Medulla oblongata (tissue), 1 donor: ENCODE measurements around the gene AK2.
"Not testable (repeated sequence)": the region's sequence is repeated elsewhere in the genome, so short reads cannot be mapped to it uniquely, and the experiment has no call there.

ENCODE experiments used
- DNase-seq: peaks from one replicate; pipeline ENCODE4 v3.0.0-alpha.2; 2015; ENCODE audit errors: extremely low spot score

AK2 gene

GRCh38 chr1:33055210-33056008 is 18.7 kb upstream of the AK2 start:
- DNase-seq: peak; percentile 95

GRCh38 chr1:33050221-33051076 is 13.8 kb upstream of the AK2 start:
- DNase-seq: peak; percentile 25

GRCh38 chr1:33049371-33049770 is 12.7 kb upstream of the AK2 start:
- DNase-seq: no peak

- DNase-seq: peak; percentile 56
Measured at GRCh38 chr1:33048426-33048825, 11.7 kb upstream of the AK2 start.

- DNase-seq: peak; percentile 21
Measured at GRCh38 chr1:33047839-33048305, 11.2 kb upstream of the AK2 start.

- no peak for DNase-seq
Measured at GRCh38 chr1:33047290-33047689, 10.6 kb upstream of the AK2 start.

GRCh38 chr1:33046234-33046633 is 9.6 kb upstream of the AK2 start:
- DNase-seq: not testable (repeated sequence)

- DNase-seq: no peak
Measured at GRCh38 chr1:33045814-33046213, 9.1 kb upstream of the AK2 start.

- DNase-seq: no peak
Measured at GRCh38 chr1:33045246-33045645, 8.6 kb upstream of the AK2 start.

GRCh38 chr1:33043267-33044092 is 6.8 kb upstream of the AK2 start:
- no peak for DNase-seq

GRCh38 chr1:33042831-33043230 is 6.1 kb upstream of the AK2 start:
- no peak for DNase-seq

- no peak for DNase-seq
Measured at GRCh38 chr1:33041026-33041425, 4.3 kb upstream of the AK2 start.

- DNase-seq: peak; percentile 54
Measured at GRCh38 chr1:33039840-33040239, 3.2 kb upstream of the AK2 start.

- DNase-seq: no peak
Measured at GRCh38 chr1:33036051-33036525, 595 bp downstream of the AK2 start.

- no peak for DNase-seq
Measured at GRCh38 chr1:33032126-33032869, 4.4 kb downstream of the AK2 start.

- DNase-seq: no peak
Measured at GRCh38 chr1:33031506-33031905, 5.2 kb downstream of the AK2 start.

- DNase-seq: no peak
Measured at GRCh38 chr1:33030575-33030974, 6.1 kb downstream of the AK2 start.

- no peak for DNase-seq
Measured at GRCh38 chr1:33029921-33030320, 6.8 kb downstream of the AK2 start.

GRCh38 chr1:33029209-33029608 is 7.5 kb downstream of the AK2 start:
- DNase-seq: no peak

- DNase-seq: no peak
Measured at GRCh38 chr1:33025761-33026160, 10.9 kb downstream of the AK2 start.

GRCh38 chr1:33025180-33025569 is 11.5 kb downstream of the AK2 start:
- no peak for DNase-seq
